ENCODE data around the gene UBALD2.
"Not testable (repeated sequence)": the region's sequence is repeated elsewhere in the genome, so short reads cannot be mapped to it uniquely, and the experiment has no call there.

The UBALD2 gene

DNA sequence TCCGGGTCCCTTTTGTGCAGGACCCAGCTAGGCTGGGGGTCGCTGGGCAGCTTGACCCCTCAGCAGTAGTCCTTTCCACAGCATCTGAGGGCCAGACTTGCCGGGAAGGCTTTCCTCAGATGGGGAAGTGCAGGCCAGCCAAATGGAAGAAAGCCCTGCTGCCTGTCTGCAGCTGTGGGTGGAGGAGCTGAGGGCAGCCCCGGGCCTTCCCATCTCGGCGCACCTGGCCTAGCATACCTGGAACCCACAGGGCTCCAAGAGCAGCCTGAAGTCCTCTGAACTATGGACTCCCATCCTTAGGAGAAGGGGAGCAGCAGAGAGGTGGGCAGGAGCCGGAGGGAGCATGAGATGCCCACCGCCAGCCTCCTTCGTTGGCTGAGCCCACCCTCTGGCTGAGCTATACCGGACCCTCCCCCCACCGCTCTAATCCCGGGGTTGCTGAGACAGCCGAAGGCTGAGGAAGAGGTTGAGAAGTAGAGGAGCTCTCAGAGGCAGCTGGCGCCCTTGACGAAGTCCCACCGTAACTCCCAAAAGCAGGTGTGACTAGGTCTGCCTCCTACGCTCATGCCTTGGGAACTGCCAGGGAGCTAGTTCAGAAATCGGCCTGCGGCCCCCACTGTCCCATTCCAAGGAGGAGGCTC lies 13.2 kb downstream of the UBALD2 start:
- no peak for FAIRE-seq

DNA sequence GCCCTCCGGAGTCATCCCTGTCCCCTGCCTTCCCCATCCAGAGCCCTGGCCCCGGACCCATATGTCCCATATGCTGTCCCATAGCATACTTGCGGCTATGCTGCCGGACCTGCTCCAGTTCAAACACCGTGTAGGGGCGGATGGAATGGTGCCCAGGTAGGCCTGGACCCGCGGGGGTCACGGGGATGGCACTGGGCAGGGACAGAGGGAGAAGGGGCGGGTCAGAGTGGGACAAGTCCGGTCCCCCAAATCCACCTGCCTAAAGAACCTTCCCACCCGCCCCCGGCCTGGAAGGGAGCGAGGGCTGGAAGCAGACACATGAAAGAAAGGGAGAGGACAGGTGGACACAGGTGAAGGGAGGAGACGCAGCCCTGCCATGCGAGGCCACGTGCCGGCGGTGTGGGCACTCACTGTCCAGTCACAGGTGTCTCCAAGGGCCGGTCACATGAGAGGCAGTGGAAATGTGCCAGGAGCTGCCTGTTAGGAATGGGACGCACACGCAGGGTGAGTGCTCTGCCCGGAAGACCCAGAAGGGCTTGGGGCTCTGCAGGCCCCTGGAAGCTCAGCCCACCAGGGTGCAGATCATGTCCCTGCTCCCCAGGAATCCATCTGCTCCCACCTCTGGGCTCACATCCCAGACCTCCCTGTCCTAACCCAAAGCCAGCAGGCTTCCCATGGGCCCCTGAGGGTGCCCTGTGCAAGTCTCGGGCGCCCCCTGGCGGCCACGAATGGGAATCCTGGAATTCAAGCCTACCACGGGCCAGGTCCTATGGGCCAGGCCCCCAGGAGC lies 14.0 kb downstream of the UBALD2 start:
- FAIRE-seq: no peak

DNA sequence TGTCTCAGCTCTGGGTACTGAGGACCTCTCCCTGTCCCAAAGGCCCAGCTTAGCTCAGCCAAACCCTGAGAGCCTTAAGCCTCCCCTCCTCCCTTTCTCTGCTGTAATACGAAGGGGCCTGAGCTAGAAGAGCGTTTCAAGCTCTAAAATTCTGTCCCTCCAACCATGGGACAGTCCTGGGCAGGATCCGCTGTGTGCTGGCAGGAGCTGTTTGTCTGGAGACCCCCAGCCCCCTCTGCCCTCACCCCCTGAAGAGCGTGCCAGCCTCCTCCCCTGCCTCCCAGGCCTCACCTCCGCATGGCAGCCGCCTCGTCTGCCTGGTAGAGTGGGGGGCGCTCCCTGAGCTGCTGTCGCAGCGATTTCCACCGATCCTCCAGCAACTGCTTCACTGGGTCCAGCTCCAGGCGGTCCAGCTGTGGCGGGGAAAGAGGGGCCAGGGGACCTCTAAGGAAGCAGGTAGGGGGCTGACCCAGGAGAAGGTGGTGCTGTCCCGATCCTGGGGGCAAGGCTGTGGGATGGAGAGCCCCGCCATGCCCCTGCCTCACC lies 14.7 kb downstream of the UBALD2 start:
- no peak for FAIRE-seq

DNA sequence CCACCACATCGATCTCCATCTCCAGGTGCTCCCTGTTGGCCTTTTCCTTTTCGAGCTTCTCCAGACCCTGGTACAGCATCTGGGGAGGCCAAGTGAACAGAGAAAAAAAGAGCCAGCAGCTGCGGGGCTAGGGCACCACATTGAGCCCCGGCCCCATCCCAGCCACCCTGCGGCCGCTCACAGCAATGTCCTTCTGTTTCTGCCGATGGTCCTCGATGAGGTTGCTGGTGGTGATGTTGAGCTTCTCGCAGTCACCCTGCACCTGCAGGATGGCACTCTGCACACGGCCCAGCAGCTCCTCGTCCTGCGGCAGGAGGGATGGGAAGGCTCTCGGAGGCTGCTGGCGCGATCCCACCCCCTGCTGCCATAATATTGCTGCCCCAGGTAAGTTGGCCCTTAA lies 15.5 kb downstream of the UBALD2 start:
- FAIRE-seq: no peak

DNA sequence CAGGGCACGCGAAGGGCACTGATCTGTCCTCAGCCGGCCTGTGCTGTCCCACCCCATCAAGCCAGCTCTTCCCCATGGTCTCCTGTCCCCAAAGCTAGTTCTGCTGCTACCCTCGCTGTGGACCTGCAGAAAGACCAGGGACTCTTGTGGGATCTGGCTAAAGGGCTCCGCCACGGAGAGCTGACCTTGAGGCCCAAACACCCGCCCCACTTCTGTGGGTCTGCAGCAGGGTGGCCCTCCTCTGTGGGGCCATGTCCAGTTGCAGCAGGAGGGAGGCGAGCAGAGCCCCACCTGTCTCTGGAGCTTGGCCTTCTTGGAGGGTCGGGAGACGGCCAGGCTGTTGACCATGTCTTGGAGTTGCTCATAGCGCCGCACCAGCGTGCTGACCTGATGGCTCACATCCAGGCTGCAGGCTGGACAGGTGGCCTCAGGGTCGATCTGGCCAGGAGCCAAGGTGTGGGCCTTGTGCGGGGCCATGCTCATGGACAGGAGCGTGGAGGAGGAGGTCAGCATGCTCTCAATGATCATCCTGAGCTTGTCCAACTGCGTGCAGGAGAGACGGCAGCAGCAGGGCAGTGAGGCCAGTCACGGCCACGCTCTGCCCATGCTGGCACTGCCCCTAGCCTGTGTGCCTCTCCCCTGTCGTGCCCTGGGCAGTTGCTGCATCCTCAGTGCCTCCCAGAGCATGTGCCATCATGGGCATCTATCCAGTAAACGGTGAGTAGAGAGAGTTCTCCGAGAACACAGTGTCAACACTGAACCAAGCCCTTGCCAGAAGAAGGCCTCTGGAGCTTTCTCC lies 16.6 kb downstream of the UBALD2 start:
- no peak for FAIRE-seq

DNA sequence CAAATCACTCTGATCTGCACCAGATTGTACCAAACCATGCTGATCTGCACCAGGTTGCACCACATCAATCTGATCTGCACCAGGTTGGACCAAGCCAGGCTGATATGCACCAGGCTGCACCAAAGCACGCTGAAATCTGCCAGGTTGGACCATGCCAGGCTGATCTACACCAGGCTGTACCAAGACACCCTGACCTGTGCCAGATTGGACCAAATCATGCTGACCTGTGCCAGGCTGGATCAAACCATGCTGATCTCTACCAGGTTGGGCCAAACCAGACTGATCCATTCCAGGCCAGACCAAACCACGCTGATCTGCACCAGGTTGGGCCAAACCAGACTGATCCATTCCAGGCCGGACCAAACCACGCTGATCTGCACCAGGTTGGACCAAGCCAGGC lies 27.4 kb downstream of the UBALD2 start:
- FAIRE-seq: no peak

DNA sequence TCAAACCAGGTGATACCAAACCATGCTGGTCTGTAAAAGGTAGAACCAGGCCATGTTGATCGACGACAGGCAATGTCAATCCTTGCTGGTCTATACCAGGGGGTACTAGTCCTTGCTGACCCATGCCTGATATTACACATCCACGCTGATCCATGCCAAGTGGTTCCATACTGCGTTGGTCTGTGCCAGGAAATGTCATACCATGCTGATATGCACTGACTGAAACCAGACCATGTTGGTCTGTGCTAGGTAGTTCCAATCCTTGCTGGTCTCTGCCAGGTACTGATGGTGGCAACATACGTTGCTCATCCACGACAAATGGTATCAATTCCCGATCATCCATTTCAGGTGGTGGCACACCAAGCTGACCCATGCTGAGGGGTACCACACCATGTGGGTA lies 28.0 kb downstream of the UBALD2 start:
- no peak for FAIRE-seq

DNA sequence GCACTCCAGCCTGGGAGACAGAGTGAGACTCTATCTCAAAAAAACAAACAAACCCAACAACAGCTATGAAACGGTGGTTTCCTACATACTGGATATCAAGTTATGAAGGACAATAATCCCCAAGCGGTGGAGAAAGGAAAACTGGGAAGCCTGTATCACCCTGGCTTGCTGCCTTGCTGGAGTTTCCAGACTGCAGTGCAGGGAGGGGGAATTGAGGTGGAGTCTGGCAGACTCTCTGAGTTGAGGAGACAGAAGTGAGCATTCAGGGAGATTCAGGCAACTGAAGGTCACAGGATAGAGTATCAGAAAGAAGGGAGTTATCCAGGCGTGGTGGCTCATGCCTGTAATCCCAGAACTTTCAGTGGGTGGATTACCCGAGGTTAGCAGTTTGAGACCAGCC lies 31.0 kb downstream of the UBALD2 start:
- no peak for FAIRE-seq

DNA sequence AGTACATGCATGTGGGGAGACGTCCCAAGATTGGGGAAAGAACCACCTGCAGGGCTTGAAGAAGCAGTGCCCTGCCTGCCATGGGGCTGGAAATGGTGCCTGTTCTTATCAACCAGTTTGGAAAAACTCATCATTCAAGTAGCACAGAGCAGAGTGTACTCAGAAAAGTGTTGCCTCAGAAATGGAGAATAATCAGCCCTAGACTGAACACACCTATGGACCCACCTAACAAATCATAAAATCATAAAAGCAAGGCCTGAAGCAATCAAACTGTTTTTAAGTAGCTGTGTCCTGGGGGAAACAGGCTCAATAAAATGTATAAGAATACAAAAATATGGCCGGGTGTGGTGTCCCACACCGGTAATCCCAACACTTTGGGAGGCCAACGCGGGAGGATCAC lies 31.7 kb downstream of the UBALD2 start:
- no peak for FAIRE-seq

DNA sequence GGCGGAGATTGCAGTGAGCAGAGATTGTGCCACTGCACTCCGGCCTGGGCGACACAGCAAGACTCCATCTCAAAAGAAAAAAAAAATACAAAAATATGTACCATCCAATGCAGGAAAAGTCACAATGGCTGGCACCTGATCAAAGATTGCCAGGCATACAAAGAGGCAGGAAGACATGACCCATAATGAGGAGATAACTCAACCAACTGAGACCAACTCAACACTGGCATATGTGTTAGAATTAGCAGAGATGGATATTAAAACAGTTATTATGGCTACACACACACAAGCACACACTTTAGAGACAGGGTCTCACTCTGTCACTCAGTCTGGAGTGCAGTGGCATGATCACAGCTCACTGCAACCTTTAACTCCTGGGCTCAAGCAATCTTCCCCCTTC lies 32.3 kb downstream of the UBALD2 start:
- no peak for FAIRE-seq

DNA sequence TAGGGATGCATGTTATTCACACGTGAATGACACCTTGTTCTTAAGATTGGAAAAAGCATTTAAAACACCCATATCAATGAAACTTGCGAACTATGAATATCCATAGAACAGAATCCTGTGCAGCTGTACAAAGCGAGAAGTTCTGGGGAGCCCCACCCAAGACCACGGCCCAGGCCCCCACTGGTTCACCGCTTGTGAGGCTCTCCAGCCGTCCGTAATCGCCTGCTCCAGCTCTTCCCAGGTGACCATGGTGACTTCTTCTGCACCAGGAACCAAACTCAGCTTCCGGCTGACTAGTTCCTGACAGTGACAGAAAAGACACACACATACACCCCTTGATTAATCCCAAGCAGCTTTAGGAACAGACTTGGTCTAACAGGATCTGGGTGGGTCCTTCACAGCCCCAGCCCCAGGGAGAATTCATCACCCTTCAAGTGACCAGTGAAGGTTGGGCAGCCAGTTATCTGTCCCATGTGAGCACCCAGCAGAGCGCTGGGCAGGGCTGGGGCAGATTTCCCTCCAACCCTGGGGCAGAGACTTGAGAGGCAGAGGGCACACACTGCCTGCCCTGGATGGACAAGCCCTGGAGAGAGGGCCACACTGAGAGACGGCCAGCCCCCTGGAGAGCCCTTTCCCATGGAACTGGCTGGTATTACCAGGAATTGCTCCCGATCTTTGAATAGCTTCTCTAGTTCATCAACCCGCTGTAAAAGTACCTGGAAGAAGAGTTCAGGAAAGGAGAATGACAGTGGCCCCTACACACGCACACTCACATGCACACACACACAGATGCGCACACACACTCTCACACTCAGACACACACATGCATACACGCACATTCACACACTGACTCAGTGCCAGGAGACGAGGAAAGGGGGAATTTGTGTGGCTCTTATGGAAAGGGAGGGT lies 39.3 kb downstream of the UBALD2 start:
- FAIRE-seq: no peak

DNA sequence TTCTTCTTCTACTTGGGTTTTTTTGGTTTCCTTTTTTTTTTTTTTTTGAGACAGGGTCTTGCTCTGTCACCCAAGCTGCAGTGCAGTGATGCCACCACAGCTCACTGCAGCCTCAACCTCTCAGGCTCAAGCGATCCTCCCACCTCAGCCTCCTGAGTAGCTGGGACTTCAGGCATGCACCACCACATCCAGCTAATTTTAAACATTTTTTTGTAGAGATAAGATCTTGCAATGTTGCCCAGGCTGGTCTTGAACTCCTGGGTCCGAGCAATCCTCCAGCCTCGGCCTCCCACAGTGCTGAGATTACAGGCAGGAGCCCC lies 39.9 kb downstream of the UBALD2 start:
- not testable (repeated sequence) for FAIRE-seq

DNA sequence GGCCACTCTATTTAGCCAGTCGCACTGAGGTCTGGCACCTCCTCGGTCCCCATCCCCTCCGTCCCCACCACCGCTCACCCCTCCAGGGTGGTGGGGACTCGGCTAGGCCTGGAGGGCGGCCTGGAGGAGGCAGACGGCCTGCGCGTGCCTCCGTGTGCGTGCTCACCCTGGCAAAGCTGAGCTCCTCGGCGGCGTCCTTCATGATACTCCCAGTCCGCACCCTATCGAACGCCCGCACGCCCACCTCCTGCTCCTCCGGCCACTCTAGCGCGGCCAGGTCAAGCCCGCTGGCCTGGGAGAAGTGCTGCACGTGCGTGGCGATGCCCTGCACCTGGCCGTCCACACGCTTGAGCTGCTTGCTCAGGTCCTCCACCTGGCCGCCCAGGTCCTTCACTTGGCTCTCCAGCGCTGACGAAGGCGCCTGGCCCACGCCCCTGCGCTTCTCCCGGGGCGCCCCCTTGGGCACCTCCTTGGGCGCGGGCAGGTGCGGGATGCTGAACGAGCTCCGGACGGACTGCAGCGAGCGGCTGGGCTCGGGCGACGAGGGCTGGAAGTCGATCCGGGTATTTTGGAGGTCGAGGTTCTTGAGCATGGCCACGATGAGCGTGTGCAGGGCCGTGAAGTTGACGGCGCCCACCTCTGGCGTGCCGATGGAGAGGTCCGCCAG lies 42.3 kb downstream of the UBALD2 start:
- no peak for FAIRE-seq

DNA sequence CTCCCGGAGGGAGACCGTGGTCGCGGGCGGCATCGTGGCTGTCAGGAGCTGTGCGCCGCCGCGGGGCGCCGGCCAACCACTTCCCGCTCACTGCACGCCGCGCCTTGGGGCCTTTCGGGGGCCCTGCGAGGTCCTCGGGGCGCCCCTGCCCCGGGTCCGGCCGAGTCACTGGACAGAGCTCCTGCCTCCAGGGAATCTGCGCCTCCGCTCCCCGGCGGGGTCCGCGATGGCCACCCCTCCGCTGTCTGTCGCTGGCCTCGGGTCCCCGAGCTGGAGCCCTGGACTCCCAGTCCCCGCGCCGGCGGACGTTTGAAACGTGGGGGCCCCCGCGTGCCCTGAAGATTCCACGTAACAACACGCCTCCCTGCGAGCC lies 42.8 kb downstream of the UBALD2 start, which contains the start of gene QRICH2:
TSS of gene QRICH2 (minus strand) at position 311 of the 373 bp plus-strand sequence. CDS start at position 33, 278 bp downstream.
- no peak for FAIRE-seq

DNA sequence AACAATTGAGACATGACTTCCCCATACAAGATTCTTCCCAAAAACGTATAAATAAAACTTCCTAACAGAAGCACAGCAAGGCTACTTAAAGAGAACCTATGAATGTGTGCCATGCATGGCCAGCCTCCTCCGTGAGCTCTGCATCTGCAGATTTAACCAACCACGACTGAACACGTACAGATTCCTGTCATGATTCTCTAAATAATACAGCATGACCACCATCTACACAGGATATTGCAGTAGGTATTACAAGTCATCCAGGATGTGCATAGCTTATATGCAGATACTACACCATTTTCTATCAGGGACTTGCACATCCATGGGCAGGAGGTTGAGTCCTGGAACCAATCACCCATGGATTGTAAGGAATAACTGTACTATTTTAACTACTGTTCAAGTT lies 44.3 kb downstream of the UBALD2 start:
- FAIRE-seq: no peak

DNA sequence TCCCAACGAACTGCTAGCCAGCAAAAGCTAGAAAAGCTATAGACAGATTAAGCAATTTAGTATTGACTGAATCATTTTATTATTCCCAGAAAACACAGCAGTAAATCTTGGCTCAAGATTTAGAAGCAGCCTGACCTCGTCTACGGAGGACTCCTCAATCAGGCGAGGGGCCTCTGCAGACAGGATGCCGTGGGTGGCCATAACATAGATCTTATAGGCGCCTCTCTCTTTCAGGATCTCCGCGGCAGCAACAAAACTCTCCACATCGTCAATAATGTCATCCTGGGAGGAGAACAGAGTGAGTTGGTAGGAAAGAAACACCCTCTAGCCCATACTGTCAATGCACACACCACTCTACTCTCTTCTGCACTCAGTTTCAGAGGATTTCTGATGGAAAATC lies 47.6 kb downstream of the UBALD2 start:
- FAIRE-seq: no peak

DNA sequence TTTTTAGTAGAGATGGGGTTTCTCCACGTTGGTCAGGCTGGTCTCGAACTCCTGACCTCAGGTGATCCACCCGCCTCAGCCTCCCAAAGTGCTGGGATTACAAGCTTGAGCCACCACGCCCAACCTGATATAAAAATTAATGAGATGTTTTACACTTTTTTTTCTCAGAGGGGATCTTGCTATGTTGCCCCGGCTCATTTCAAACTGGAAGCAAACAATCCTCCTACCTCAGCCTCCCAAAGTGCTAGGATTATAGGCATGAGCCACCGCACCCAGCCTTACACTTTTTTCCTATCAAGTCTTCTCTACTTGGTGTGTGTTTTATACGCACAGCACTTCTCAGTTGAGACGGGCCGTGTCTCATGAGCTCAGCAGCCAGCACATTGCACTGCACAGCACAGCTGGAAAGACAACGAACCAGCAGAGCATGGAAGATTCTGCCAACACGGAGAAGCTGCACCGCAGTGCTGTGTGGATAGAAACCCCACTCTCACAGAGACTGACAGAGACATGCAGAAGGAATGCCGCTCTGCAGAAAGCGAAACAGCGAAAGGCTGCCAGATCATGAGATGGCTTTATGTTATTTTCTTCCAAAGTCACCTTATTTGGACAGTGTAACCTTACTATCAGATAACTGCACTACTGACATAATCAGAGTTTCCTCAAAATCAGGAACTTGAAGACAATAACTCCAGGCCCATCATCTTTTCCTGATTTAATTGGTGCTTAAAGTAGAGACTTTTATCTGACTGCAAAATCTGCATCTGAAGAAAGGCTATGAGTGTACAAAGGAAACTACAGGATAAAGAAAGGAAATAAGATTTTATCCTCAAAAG lies 49.5 kb downstream of the UBALD2 start:
- FAIRE-seq: no peak

DNA sequence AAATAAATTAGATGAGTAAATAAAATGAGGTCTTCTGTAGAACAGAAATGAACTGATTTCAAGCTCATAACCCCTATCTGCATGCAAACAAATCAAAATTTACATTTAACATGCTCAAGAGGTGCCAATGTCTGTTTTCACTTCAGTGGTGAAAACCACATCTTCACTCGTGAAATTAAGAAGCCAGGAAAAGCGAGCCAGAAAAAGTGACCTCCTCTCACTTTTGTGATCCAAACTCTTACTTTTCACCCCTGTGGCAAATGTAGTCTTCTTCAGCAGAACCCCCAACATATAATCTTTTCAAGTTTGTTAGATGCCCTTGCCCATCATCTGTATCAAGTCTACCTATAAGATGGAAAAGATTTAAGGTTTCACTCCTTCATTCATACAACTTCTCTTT lies 52.4 kb downstream of the UBALD2 start:
- no peak for FAIRE-seq

DNA sequence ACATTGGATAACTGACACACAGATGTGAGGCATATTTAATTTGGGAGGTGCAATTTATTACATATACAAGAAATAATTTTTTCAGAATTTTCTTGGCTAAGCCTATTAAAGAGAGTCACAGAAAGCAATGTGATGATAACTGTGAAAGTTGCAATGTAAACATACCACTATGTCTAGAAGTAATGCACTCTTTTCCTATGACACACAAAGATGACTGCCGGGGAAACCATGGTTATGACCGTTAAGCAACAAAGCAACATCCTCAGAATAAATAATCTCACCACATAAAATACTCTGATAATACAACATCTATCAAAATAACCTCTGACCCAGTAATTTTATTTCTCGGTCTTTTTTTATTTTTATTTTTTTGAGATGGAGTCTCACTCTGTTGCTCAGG lies 53.4 kb downstream of the UBALD2 start:
- FAIRE-seq: no peak

All from colon (tissue), 2 donors.